Measurements from ENCODE around the gene DCAF4.

DNA sequence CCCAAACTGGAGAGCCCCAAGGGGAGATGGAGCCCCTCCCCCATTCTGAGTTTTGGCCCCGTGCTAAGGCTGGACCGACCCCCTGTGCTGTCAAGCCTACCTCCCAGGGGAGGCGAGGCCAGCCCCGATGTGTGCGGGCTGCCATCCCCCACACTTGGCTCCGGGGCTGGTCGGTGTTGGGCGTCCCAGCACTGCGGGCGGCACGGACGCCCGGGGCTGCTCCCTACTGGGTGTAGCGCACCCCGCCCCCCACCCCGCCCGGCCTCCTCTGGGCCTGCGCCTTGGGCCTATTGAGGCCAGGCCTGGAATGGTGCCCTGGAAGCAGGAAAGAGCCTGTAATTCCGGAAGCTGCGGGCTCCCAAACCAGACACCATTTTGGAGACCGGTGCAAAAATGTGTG, 2.6 kb downstream of the DCAF4 start:
- no peak for TF ChIP-seq CTCF (IDR thresholded peaks at IDR 0.05)
- TF ChIP-seq POLR2A (IDR thresholded peaks at IDR 0.05) = no peak
